SU-DHL-6 (cell line): ENCODE data around the gene TAF9.

ENCODE experiments used
- EZH2phosphoT487 ChIP-seq: fragments of 200-600 bp; sonication (generic), shearing (Covaris generic); conservative IDR thresholded peaks from 2 replicates; pipeline ENCODE4 v1.6.1; 2018; ENCODE audit warnings: mild to moderate bottlenecking, antibody characterized with exemption, low read length, moderate library complexity, mixed read lengths
- TF ChIP-seq, protein P1 (sequence below): fragments of 200-600 bp; sonication (generic); IDR thresholded peaks from one replicate; pipeline ENCODE4 v1.5.1; 2017; ENCODE audit warnings: antibody characterized with exemption, mild to moderate bottlenecking, low read length, moderate library complexity; ENCODE audit not compliant: insufficient read depth, poor library complexity, severe bottlenecking

GRCh38 chr5:69374911-69375446, 5.7 kb upstream of the TAF9 start:
- TF ChIP-seq, protein P1, sequence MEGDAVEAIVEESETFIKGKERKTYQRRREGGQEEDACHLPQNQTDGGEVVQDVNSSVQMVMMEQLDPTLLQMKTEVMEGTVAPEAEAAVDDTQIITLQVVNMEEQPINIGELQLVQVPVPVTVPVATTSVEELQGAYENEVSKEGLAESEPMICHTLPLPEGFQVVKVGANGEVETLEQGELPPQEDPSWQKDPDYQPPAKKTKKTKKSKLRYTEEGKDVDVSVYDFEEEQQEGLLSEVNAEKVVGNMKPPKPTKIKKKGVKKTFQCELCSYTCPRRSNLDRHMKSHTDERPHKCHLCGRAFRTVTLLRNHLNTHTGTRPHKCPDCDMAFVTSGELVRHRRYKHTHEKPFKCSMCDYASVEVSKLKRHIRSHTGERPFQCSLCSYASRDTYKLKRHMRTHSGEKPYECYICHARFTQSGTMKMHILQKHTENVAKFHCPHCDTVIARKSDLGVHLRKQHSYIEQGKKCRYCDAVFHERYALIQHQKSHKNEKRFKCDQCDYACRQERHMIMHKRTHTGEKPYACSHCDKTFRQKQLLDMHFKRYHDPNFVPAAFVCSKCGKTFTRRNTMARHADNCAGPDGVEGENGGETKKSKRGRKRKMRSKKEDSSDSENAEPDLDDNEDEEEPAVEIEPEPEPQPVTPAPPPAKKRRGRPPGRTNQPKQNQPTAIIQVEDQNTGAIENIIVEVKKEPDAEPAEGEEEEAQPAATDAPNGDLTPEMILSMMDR: no peak
- no peak for TF ChIP-seq EZH2phosphoT487
